HG03097 (cell line): ENCODE measurements around the gene ITPR3.
"Not testable (repeated sequence)": the region's sequence is repeated elsewhere in the genome, so short reads cannot be mapped to it uniquely, and the experiment has no call there.

Source experiments
- ATAC-seq: cut with Tn5 transposase; IDR thresholded peaks from one replicate; pipeline ENCODE4 v1.9.1; 2021; ENCODE audit not compliant: unreplicated experiment, low FRiP score

Gene ITPR3

GRCh38 chr6:33590531-33591198 is 30.5 kb upstream of the ITPR3 start:
- no peak for ATAC-seq

DNA sequence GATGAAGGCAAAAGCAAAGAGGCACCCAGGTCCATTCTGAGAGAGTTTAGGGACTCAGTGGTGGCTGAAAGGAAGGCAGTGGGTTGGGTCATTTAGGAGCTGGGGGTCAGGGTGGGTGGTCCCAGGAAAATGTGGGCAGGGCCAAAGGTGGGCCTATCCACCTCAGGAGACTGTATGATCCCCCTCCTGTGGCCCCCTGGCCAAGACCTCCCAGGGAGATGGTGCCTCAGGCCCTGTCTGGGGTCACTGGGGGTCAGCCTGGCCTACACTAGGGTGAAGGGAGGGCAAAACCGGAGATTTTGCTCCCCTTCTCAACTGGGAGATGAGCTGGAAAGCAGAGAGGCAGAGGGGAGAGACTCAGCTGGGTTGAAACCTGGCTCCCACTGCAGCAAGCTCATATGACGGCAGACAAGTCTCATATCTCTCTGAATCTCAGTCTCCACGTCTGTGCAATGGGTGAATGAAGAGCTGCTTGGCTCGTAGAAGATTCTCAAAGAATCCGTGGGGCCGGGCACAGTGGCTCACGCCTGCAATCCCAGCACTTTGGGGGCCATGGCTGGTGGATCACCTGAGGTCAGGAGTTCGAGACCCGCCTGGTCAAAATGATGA is 29.6 kb upstream of the ITPR3 start:
- ATAC-seq, result no peak

GRCh38 chr6:33592280-33592594 is 28.9 kb upstream of the ITPR3 start:
- ATAC-seq, result no peak

- ATAC-seq, result peak; percentile 61
Measured at GRCh38 chr6:33592595-33593413, 28.3 kb upstream of the ITPR3 start.

- ATAC-seq, result no peak
Measured at GRCh38 chr6:33593414-33593727, 27.8 kb upstream of the ITPR3 start.

DNA sequence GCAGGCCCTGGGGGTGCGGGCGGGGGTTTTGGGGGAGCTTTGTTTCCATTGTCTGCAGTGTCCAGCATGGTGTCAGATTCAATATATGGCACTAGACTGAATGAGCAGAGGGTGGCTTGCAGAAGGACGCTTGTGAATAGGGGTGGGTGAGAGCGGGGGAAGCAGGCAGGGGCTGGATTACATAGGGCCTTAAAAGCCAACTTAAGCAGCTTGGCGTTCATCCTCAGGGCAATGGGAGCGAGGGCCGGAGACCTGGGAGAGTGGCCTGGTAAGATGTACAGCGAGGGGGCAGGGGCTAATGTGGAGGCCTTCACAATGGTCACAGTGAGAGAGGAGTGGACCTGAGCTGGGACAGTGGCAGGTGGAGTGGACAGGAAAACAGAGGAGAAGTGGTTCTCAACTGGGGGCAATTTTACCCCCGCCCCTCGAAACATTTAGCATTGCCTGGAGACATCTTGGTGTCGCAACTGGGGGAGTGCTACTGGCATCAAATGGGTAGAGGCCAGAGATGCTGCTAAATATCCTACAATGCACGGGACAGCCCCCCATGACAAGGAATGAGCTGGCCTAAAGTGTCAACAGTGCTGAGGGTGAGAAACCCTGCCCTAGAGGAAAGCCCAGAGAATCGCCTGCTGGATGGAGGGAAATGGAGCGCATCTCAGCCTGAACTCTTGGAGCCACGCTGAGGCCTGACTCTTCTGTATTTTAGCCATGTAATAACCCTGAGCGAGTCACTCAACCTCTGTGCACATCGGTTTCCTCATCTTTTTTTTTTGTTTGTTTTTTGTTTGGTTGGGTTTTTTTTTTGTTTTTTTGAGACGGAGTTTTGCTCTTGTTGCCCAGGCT is 25.9 kb upstream of the ITPR3 start:
- no peak for ATAC-seq

DNA sequence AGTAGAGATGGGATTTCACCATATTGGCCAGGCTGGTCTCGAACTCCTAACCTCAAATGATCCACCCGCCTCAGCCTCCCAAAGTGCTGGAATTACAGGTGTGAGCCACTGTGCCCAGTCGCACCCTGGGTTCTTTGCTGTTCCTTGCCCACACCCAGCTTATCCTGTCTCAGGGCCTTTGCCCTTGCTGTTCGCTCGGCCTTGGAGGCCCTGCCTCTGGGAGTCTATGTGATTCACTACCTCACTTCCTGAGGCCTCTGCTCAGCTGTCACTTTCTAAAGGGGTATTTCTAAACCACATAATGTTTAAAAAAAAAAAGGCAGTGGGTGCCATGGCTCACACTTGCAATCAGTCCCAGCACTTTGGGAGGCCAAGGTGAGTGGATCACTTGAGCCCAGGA is 24.2 kb upstream of the ITPR3 start:
- ATAC-seq, result not testable (repeated sequence)

- no peak for ATAC-seq
Measured at GRCh38 chr6:33597551-33598322, 23.4 kb upstream of the ITPR3 start.

DNA sequence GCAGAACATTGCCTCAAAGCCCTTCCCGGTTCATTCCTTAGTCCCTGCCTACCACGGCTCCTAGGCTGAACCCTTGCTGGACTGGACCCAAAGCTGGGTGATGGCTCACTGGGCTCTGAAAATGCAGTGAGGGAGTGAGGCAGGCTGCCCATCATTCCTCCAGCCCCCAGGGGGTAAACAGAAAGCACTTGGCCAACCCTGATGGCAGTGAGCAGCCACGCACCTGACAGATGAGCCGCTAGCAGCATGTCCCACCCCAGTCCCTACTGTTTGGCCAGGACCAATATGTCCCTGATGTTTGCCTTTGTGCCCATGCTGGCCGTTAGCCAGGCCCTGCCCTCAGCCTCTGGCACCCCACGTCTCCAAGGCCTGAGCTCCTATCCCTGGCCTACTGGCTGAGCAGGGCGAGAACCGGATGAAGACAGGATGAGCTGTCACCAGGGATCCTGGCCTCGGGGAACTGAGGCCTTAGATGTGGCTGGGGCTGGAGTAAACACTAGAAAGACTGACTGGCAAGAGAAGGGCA is 21.6 kb upstream of the ITPR3 start:
- ATAC-seq, result no peak

GRCh38 chr6:33600761-33601160 is 20.4 kb upstream of the ITPR3 start:
- no peak for ATAC-seq

GRCh38 chr6:33602180-33602579 is 18.9 kb upstream of the ITPR3 start:
- no peak for ATAC-seq

DNA sequence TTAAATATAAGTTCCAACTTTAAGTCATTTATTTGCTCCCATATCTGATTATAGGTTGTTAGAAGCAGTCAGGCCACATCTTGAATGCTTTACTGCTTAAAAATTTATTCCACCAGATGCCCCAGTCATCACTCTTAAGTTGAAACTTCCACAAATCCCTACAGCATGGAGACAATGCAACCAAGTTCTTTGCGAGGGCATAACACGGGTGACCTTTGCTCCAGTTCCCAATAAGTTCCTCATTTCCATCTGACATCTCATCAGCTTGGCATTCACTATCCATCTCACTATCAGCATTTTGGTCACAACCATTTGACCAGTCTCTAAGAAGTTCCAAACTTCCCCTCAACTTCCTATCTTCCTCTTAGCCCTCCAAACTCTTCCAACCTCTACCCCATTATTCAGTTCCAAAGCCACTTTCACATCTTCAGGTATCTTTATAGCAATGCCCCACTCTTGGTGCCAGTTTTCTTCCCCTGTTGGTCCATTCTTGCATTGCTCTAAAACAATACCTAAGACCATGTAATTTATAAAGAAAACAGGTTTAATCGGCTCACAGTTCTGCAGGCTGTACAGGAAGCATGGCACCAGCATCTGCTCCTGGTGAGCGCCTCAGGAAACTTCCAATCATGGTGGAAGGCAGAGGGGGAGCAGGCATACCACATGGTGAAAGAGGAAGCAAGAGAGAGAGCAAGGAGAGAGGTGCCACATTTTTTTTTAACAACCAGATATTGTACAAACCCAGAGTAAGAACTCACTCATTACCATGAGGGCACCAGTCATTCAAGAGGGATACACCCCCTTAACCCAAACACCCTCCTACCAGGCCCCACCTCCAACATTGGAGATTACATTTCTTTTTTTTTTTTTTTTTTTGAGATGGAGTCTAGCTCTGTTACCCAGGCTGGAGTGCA is 15.9 kb upstream of the ITPR3 start:
- no peak for ATAC-seq

GRCh38 chr6:33606642-33607041 is 14.5 kb upstream of the ITPR3 start:
- ATAC-seq, result no peak

GRCh38 chr6:33607126-33607783 is 13.9 kb upstream of the ITPR3 start:
- ATAC-seq, result no peak

DNA sequence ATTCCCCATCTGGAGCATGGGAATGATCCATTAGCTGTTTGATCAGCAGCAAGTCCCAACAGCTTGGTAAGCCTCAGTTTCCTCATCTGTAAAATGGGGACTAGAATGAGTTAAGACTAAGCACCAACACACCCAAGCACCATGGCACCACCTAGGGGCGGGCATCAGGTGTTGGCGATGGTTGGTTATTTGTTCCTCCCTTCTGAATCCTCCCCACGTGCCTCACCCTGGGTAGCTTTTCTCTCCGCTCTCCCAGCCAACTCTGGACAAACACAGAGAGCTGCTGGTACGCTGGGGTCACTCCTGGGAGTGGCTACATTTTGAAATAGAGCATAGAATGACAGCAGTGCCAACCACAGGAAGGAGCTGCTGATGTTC is 13.3 kb upstream of the ITPR3 start:
- no peak for ATAC-seq

DNA sequence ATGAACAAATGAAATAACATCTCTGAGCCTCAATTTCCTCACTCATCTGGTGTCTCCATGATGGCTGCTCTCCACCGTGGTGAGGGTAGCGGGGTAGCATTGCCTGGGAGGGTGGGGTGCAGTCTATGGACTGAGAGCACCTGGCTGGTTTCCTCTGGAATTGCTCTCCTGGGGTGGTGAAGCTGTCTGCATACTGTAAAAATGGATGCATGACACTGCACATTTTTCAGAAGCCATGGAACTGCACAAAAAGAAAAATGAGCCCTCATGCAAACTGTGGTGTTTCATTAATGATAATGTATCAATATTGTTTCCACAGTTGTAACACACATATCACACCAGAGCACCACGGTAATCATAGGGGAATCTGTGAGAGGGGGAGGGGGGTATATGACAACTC is 12.1 kb upstream of the ITPR3 start:
- ATAC-seq, result no peak

GRCh38 chr6:33609528-33609927 is 11.6 kb upstream of the ITPR3 start:
- ATAC-seq, result no peak

DNA sequence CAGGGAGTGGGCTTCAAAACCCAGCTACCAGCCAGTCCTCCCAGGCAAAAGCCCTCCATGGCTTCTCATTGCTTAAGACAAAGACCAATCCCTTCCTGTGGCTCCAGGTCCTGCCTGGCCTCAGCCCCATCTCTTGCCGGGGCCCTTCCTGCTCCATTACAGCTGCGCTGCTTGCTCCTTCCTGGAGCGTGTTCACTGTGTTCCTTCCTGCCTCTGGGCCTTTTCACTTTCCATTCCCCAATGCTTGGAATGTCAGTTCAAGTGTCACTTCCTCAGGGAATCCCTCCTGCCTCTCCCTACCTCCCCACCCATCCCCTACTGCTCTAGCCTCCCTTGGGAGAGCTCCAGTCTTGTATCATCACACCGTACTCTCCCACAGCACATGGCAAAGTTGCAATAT is 11.1 kb upstream of the ITPR3 start:
- ATAC-seq, result no peak
